RWPE1 (cell line): Measurements from ENCODE around the gene MSL3B.

Experiments
- CTCF ChIA-PET: fragments of 350-600 bp; sonication (Branson Sonifier 250); formaldehyde crosslinking; extraction: SDS; loops from one replicate; lab custom pipeline; 2021; lab: Yijun Ruan, JAX
- POLR2A ChIA-PET: fragments of 400-600 bp; formaldehyde crosslinking; extraction: SDS; loops from one replicate; lab custom pipeline; 2020; ENCODE audit warnings: antibody characterized with exemption; ENCODE audit not compliant: low non-redundant PET; lab: Yijun Ruan, JAX
- DNase-seq: peaks from one replicate; pipeline ENCODE4 v3.0.0; 2012; ENCODE audit warnings: low spot score
- H3K27ac ChIP-seq: fragments of 450-650 bp; 2 replicates; pipeline ENCODE4 v1.5.1; 2017
- CTCF ChIP-seq: fragments of 450-650 bp; conservative IDR thresholded peaks from 2 replicates; pipeline ENCODE4 v1.5.1; 2017; ENCODE audit warnings: low read depth, mild to moderate bottlenecking

The MSL3B gene

GRCh38 chr2:233867993-233868532, at the start of gene MSL3B:
Gene MSL3B, minus strand, starts transcription at chr2:233868386.
- H3K27ac ChIP-seq: peak within 1 kb of the TSS; percentile 72

GRCh38 chr2:233917116-233917515, 48.9 kb upstream of the MSL3B start, which contains the start of gene TRPM8:
Gene TRPM8, plus strand, starts transcription at chr2:233917373. Its CDS starts 9,165 bp downstream, at chr2:233926538.
- ChIA-PET CTCF (interaction anchor here (0.6 kb wide), 1 partner anchor 441 kb away, joined by 5 read pairs; no protein-coding TSS in a partner anchor), POLR2A (no interaction called here)
- no peak for DNase-seq
- no peak for TF ChIP-seq CTCF
- H3K27ac ChIP-seq: no peak within 1 kb of the TSS

More at GRCh38 chr2:233867993-233868532, at the start of gene MSL3B:
- peak; percentile 72 for DNase-seq
- POLR2A ChIA-PET: interaction anchor here (0.6 kb wide), 1 partner anchor 331 kb away, joined by 4 read pairs; no protein-coding TSS in a partner anchor
- no peak for TF ChIP-seq CTCF
- CTCF ChIA-PET: interaction anchor here (0.7 to 1.6 kb wide), 3 partner anchors 11 to 394 kb away, joined by 3 to 6 read pairs (median 5); no protein-coding TSS in a partner anchor

DNA sequence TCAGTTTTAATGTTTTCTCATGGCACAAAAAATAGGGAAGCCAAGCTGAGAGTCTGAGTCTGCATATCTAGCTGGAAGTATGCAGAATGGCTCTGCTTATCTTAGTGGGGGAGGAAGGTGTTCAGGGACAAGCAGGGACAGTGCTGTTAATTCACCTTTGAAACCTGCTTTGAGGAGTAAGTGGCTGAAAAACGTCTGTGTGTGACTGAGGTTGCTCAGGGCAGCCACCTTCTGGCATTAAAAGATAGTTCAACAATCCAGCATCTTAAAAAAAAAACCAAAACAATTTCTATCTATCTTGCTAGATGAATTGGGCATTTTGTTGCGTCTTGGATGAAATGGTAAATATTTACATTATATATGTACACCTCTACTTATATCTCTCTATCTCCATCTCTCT, 46.9 kb upstream of the MSL3B start:
- H3K27ac ChIP-seq: no peak overlapping the region
- ChIA-PET POLR2A (no interaction called here), CTCF (interaction anchor here (1.6 kb wide), 1 partner anchor 31 kb away, joined by 3 read pairs; no protein-coding TSS in a partner anchor)
- peak; percentile 38 for DNase-seq
- peak; percentile 23; the same call in 1 of the 2 replicates for TF ChIP-seq CTCF

GRCh38 chr2:233912691-233913423, 44.7 kb upstream of the MSL3B start:
- no peak overlapping the region for H3K27ac ChIP-seq
- TF ChIP-seq CTCF: no peak
- POLR2A ChIA-PET: no interaction called here
- peak; percentile 53 for DNase-seq
- CTCF ChIA-PET: interaction anchor here (0.6 to 0.7 kb wide), 2 partner anchors 10 to 826 kb away, joined by 3 read pairs; no protein-coding TSS in a partner anchor

DNA sequence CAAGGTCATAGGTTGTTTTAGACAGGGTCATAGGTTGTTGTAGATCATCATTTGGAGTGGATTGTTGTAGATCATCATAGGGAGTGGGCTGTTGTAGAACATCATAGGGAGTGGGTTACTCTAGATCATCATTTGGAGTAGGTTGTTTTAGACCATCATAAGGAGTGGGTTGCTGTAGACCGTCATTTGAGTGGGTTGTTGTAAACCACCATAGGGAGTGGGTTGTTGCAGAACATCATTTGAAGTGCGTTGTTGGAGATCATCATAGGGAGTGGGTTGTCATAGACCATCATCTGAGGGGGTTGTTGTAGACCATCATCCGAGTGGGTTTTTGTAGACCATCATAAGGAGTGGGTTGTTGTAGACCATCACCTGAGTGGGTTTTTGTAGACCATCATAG, 39.4 kb upstream of the MSL3B start:
- CTCF ChIA-PET: interaction anchor here (0.6 kb wide), 1 partner anchor 347 kb away, joined by 3 read pairs; no protein-coding TSS in a partner anchor
- no peak overlapping the region for H3K27ac ChIP-seq
- no peak for TF ChIP-seq CTCF
- POLR2A ChIA-PET: no interaction called here
- no peak for DNase-seq

GRCh38 chr2:233905945-233906344, 37.8 kb upstream of the MSL3B start:
- ChIA-PET POLR2A (no interaction called here), CTCF (no interaction called here)
- no peak overlapping the region for H3K27ac ChIP-seq
- no peak for DNase-seq
- TF ChIP-seq CTCF: no peak
